Subcutaneous abdominal adipose tissue (tissue), 5 donors: Measurements from ENCODE around the gene KLRK1.
"Not testable (repeated sequence)": the region's sequence is repeated elsewhere in the genome, so short reads cannot be mapped to it uniquely, and the experiment has no call there.

Experiments
- H3K27ac ChIP-seq: one replicate; pipeline ENCODE4 v1.7.0; 2013; ENCODE audit warnings: low read depth, mild to moderate bottlenecking, inconsistent platforms, low read length, moderate library complexity
- H3K27me3 ChIP-seq, 5 donors: one replicate each; pipeline ENCODE4 v1.7.0; 2013; ENCODE audit warnings: low read length in 5 of 5, inconsistent platforms in 1 of 5; ENCODE audit not compliant: control insufficient read depth in 5 of 5, insufficient read depth in 4 of 5
- H3K36me3 ChIP-seq, 5 donors: one replicate each; pipeline ENCODE4 v1.7.0; 2013; ENCODE audit warnings: low read length in 5 of 5; ENCODE audit not compliant: control insufficient read depth in 5 of 5, insufficient read depth in 5 of 5
- H3K4me1 ChIP-seq, 5 donors: one replicate each; pipeline ENCODE4 v1.7.0; 2013; ENCODE audit warnings: low read length in 5 of 5, mild to moderate bottlenecking in 3 of 5, moderate library complexity in 1 of 5; ENCODE audit not compliant: control insufficient read depth in 5 of 5, insufficient read depth in 5 of 5
- H3K4me3 ChIP-seq, 5 donors: one replicate each; pipeline ENCODE4 v1.7.0; 2013; ENCODE audit warnings: low read length in 5 of 5, low read depth in 1 of 5
- H3K9ac ChIP-seq, 5 donors: one replicate each; pipeline ENCODE4 v1.7.0; 2013; ENCODE audit warnings: low read length in 5 of 5, mild to moderate bottlenecking in 4 of 5, moderate library complexity in 3 of 5
- H3K9me3 ChIP-seq, 5 donors: one replicate each; pipeline ENCODE4 v1.7.0; 2013; ENCODE audit warnings: low read length in 5 of 5; ENCODE audit not compliant: control insufficient read depth in 5 of 5
- donor health status: healthy.
- donor health status: healthy.
- donor health status: healthy.
- donor health status: healthy.
- donor health status: healthy.

The KLRK1 gene

DNA sequence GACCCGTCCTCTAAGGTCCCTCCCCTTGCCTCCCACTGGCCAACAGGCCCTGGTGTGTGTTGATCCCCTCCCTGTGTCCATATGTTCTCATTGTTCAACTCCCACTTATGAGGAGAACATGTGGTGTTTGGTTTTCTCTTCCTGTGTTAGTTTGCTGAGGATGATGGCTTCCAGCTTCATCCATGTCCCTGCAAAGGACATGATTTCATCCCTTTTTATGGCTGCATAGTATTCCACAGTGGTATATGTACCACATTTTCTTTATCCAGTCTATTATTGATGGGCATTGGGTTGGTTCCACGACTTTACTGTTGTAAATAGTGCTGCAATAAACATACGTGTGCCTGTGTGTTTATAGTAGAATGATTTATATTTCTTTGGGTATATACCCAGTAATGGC lies 38.4 kb downstream of the KLRK1 start:
- H3K9me3 ChIP-seq, H3K27me3 ChIP-seq, H3K36me3 ChIP-seq, H3K4me3 ChIP-seq, H3K27ac ChIP-seq, H3K9ac ChIP-seq, H3K4me1 ChIP-seq: not testable (repeated sequence)

DNA sequence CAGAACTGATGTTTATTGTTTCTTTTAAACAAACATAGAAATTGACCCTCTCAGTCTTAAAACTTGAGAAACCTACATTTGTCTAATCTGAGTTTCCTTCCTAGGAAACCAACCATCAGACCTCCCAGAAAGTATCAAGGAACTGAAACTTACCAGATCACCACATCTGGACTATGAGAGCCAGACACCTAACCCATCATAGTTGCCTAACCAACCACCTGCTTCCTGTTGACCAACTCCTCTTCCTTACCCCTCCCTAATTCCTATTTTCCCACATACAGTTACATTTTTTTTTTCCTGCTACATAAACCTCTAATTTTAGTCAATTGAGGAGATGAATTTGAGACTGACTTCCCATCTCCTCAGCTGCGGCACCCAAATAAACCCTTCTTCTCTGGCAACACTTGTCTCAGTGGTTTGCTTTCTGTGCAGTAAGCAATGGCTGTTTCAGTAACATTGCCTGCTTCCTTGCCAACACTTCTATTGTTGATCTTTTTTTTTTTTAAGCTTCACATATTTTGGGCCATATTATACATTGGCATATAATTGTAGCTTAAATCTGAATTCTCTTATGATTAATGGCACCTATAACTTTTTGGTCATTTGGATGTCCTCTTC lies 47.8 kb downstream of the KLRK1 start:
- Histone ChIP-seq H3K4me3 (no peak overlapping the region), H3K9ac (no peak overlapping the region), H3K27ac (no peak overlapping the region), H3K36me3 (no peaks in the 10 kb centered on the region), H3K27me3 (no peaks in the 10 kb centered on the region), H3K9me3 (no peaks in the 10 kb centered on the region), H3K4me1 (no peaks in the 10 kb centered on the region)

DNA sequence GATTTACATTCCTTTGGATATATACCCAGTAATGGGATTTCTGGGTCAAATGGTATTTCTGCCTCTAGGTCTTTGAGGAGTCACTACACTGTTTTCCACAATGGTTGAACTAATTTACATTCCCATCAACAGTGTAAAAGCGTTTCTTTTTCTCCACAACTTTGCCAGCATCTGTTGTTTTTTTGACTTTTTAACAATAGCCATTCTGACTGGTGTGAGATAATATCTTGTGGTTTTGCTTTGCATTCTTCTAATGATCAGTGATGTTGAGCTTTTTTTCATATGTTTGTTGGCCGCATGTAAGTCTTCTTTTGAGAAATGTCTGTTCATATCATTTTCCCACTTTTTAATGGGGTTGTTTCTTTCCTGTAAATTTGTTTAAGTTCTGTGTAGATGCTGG lies 48.9 kb downstream of the KLRK1 start:
- not testable (repeated sequence) for H3K9me3 ChIP-seq, H3K27ac ChIP-seq, H3K4me1 ChIP-seq, H3K27me3 ChIP-seq, H3K36me3 ChIP-seq, H3K4me3 ChIP-seq, H3K9ac ChIP-seq

DNA sequence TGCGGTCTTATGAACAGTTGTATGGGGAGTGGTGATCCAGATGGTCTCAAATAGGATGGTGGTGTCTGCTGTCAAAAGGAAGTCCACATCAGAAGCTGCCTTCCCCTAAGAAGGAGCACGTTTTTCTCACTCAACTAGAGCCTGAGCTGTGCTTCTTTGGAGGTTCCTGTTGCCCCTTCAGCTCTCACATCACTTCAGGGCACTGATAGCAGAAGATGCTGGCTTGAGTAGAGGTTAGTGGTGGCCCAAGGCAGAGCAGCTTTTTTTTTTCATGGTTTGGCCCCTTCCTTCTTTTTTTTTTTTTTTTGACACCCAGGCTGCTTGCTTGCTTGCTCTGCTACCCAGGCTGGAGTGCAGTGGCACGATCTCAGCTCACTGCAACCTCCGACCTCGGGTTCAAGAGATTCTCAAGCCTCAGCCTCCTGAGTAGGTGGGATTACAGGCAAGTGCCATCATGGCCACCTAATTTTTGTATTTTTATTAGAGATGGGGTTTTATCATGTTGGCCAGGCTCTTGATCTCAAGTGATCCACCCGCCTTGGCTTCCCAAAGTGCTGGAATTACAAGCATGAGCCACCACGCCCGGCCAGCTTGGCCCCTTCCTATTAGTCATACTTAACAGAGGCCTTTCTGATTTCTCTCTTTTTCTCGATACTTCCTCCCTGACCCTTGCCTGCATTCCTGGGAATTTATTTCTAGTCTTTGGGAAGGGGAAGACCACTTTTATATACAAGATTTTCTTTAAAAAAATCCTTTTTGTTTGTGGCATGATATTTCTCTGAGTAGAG lies 50.6 kb downstream of the KLRK1 start:
- no peaks in the 10 kb centered on the region for H3K4me1 ChIP-seq
- no peak overlapping the region for H3K4me3 ChIP-seq
- H3K36me3 ChIP-seq, result no peaks in the 10 kb centered on the region
- no peak overlapping the region for H3K9ac ChIP-seq
- no peaks in the 10 kb centered on the region for H3K9me3 ChIP-seq
- H3K27me3 ChIP-seq, result no peaks in the 10 kb centered on the region
- H3K27ac ChIP-seq, result no peak overlapping the region

DNA sequence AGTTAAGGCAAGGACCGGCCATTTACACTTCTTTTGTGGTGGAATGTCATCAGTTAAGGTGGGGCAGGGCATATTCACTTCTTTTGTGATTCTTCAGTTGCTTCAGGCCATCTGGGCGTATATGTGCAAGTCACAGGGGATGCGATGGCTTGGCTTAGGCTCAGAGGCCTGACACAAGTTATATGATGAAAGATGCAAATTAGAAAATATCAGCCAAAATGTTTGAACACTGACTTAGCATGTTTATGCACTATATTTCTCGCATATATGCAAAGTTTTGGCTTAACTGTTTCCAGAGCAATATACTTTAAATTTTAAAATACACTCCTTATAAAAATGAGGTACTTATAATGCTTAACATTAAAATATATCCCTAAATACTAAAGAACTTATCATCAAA lies 51.4 kb downstream of the KLRK1 start:
- H3K4me1 ChIP-seq, H3K4me3 ChIP-seq, H3K27me3 ChIP-seq, H3K36me3 ChIP-seq, H3K27ac ChIP-seq, H3K9ac ChIP-seq, H3K9me3 ChIP-seq: not testable (repeated sequence)

DNA sequence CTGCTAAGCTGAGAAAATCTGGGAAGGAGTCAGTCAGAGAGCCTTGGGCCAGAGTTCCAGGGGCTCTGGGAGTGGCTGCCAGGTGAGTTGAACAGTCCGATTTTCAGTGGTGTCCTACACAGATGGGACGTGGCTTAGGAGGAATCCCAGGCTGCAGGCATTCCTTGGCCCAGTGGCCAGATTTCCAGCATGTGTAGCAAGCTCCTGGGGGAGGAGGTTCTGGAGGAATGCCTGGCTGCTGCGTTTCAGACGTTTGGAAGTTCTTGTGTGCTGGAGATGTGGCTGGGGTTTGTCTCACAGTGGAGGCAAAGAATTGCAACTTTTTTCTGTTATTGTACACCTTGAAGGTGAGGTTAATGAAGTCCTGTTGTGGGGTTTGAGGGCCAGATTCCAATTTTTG lies 53.6 kb downstream of the KLRK1 start:
- H3K9me3 ChIP-seq, H3K27me3 ChIP-seq, H3K4me1 ChIP-seq, H3K9ac ChIP-seq, H3K4me3 ChIP-seq, H3K36me3 ChIP-seq, H3K27ac ChIP-seq: not testable (repeated sequence)

DNA sequence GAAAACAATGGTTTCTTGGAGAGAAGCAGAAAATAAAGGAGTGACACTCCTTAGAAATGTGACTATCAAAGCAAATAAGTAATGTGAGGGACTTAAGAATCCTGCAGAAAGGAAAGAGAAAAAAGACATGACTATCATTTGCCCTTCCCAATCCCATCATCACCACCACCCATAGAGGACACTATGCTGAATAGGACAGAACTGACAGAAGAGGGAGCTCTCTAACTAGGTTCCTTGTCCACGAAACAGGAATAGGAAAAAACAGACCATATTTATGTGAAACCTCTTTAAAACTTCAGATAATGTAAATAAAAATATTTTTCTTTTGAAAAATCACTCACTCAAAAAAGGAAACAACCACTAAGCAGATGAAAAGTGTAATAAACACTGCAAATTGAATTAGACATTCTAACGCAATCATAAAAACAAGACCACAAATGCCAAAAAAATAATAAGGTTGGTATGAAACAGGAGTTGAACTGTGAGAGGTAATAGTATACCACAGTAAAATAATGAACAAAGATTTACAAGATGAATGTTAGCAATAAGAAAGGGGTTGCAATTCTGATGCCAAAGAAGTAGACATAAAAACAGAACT lies 58.1 kb downstream of the KLRK1 start:
- H3K36me3 ChIP-seq, result no peaks in the 10 kb centered on the region
- H3K4me1 ChIP-seq, result no peaks in the 10 kb centered on the region
- H3K27me3 ChIP-seq, result no peaks in the 10 kb centered on the region
- no peaks in the 10 kb centered on the region for H3K9me3 ChIP-seq
- H3K4me3 ChIP-seq, result no peak overlapping the region
- no peak overlapping the region for H3K9ac ChIP-seq
- H3K27ac ChIP-seq, result no peak overlapping the region

DNA sequence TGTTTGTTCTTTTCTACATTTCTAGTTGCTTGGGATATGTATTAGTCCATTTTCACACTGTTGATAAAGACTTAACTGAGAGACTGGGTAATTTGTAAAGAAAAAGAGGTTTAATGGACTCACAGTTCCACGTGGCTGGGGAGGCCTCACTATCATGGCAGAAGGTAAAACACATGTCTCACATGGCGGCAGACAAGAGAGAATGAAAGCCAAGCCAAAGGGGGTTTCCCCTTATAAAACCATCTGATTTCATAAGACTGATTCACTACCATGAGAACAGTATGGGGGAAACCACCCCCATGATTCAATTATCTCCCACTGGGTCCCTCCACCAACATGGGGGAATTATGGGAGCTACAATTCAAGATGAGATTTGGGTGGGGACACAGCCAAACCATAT lies 61.1 kb downstream of the KLRK1 start:
- H3K4me1 ChIP-seq, H3K9me3 ChIP-seq, H3K27ac ChIP-seq: not testable (repeated sequence)

More for the DNA sequence above, 61.1 kb downstream of the KLRK1 start:
- not testable (repeated sequence) for H3K27me3 ChIP-seq, H3K4me3 ChIP-seq, H3K9ac ChIP-seq, H3K36me3 ChIP-seq
